ENCODE data around the gene TTC39A. TPM values are rescaled to one million over a fixed set of nuclear protein-coding genes. Genes with fewer than 3 reads are reported as not detected.

The TTC39A gene
- polyA plus RNA-seq, 1 donor (not counting 4 experiments of a cell fraction or from before 2014, with no cell fraction given): 1.4 TPM

- no peak overlapping the region for H3K4me3 ChIP-seq (ENCODE audit: control insufficient read depth in 2 of 3, extremely low read depth in 1 of 3, insufficient read depth in 2 of 3, low read depth in 1 of 3, low read length in 3 of 3)
- H2AFZ ChIP-seq (ENCODE audit: control insufficient read depth, low read length): no peak overlapping the region
- dilution Hi-C loops (cut with MboI; ENCODE audit: extremely low pct_ligation_motif_present, low sequenced_read_pairs): no loop called here
- no peaks in the 10 kb centered on the region for H3K79me2 ChIP-seq (ENCODE audit: control insufficient read depth, insufficient read depth, low read length)
- H3K4me1 ChIP-seq (ENCODE audit: control insufficient read depth, extremely low read depth, insufficient read depth, low read length): peaks cover 8% of the 10 kb centered on the region
- H3K9ac ChIP-seq (ENCODE audit: control insufficient read depth, extremely low read depth, insufficient read depth, low read length): no peak overlapping the region
- H3K27me3 ChIP-seq (ENCODE audit: control insufficient read depth, extremely low read depth, insufficient read depth, low read length): peaks cover 8% of the 10 kb centered on the region
- H3K9me1 ChIP-seq (ENCODE audit: control insufficient read depth, extremely low read depth, insufficient read depth, low read length): no peaks in the 10 kb centered on the region
- no peak overlapping the region for H3K4me2 ChIP-seq (ENCODE audit: control insufficient read depth, extremely low read depth, insufficient read depth, low read depth, low read length)
- no peak for DNase-seq (ENCODE audit: low read depth, low spot score)
- H3K9me3 ChIP-seq (ENCODE audit: control insufficient read depth, low read depth, low read length): no peaks in the 10 kb centered on the region
- H4K20me1 ChIP-seq (ENCODE audit: control insufficient read depth, extremely low read depth, insufficient read depth, low read length): no peaks in the 10 kb centered on the region
- no peak for FAIRE-seq
- no peak overlapping the region for H3K27ac ChIP-seq (ENCODE audit: control insufficient read depth, insufficient read depth, low read length)
- no peaks in the 10 kb centered on the region for H3K36me3 ChIP-seq (ENCODE audit: control insufficient read depth in 2 of 2, extremely low read depth in 1 of 2, insufficient read depth in 2 of 2, low read length in 2 of 2)
- TF ChIP-seq CTCF (optimal IDR thresholded peaks at IDR 0.05 in 1 of 3, IDR thresholded peaks at IDR 0.05 in 1 of 3, conservative IDR thresholded peaks at IDR 0.05 in 1 of 3; ENCODE audit: extremely low read depth in 1 of 3, insufficient read depth in 2 of 3, low read length in 3 of 3): no peak
Measured at GRCh38 chr1:51327386-51327785, 3.0 kb downstream of the TTC39A start.

GRCh38 chr1:51326839-51327238 lies 3.5 kb downstream of the TTC39A start:
- DNase-seq (ENCODE audit: low read depth, low spot score): no peak
- H3K36me3 ChIP-seq (ENCODE audit: control insufficient read depth in 2 of 2, extremely low read depth in 1 of 2, insufficient read depth in 2 of 2, low read length in 2 of 2): no peaks in the 10 kb centered on the region
- dilution Hi-C loops (cut with MboI; ENCODE audit: extremely low pct_ligation_motif_present, low sequenced_read_pairs): no loop called here

More at GRCh38 chr1:51326839-51327238, 3.5 kb downstream of the TTC39A start:
- no peak for TF ChIP-seq EZH2 (IDR thresholded peaks at IDR 0.05; ENCODE audit: low read length)
- no peak for TF ChIP-seq CTCF (optimal IDR thresholded peaks at IDR 0.05 in 1 of 3, IDR thresholded peaks at IDR 0.05 in 1 of 3, conservative IDR thresholded peaks at IDR 0.05 in 1 of 3; ENCODE audit: extremely low read depth in 1 of 3, insufficient read depth in 2 of 3, low read length in 3 of 3)
- Histone ChIP-seq H3K27ac (ENCODE audit: control insufficient read depth, insufficient read depth, low read length) (no peak overlapping the region), H3K79me2 (ENCODE audit: control insufficient read depth, insufficient read depth, low read length) (no peaks in the 10 kb centered on the region), H3K4me3 (ENCODE audit: control insufficient read depth in 2 of 3, extremely low read depth in 1 of 3, insufficient read depth in 2 of 3, low read depth in 1 of 3, low read length in 3 of 3) (no peak overlapping the region), H3K9me1 (ENCODE audit: control insufficient read depth, extremely low read depth, insufficient read depth, low read length) (no peaks in the 10 kb centered on the region), H2AFZ (ENCODE audit: control insufficient read depth, low read length) (no peak overlapping the region), H3K4me1 (ENCODE audit: control insufficient read depth, extremely low read depth, insufficient read depth, low read length) (peaks cover 8% of the 10 kb centered on the region), H4K20me1 (ENCODE audit: control insufficient read depth, extremely low read depth, insufficient read depth, low read length) (no peaks in the 10 kb centered on the region), H3K4me2 (ENCODE audit: control insufficient read depth, extremely low read depth, insufficient read depth, low read depth, low read length) (no peak overlapping the region), H3K9me3 (ENCODE audit: control insufficient read depth, low read depth, low read length) (no peaks in the 10 kb centered on the region), H3K27me3 (ENCODE audit: control insufficient read depth, extremely low read depth, insufficient read depth, low read length) (peaks cover 8% of the 10 kb centered on the region), H3K9ac (ENCODE audit: control insufficient read depth, extremely low read depth, insufficient read depth, low read length) (no peak overlapping the region)
- FAIRE-seq: no peak

Data from keratinocyte (primary cell).